K562 (cell line): ENCODE data around the gene BBS5. TPM values are rescaled to one million over a fixed set of nuclear protein-coding genes. Genes with fewer than 3 reads are reported as not detected.

Source experiments
- ATAC-seq: fragments of 200-7000 bp; cut with Tn5 transposase; 3 replicates; pipeline ENCODE4 v1.9.1; 2020; ENCODE audit warnings: moderate library complexity
- BruUV-seq: library from RNA; stranded (reverse); fragments of 400-500 nt; replicated peaks from 2 replicates; lab custom pipeline; 2021; lab: Mats Ljungman, UMichigan
- CTCF ChIA-PET: fragments of 300-600 bp; formaldehyde crosslinking; extraction: SDS; loops from one replicate; lab custom pipeline; 2021; ENCODE audit warnings: low intra/inter-chr PET ratio; lab: Yijun Ruan, JAX
- POLR2A ChIA-PET: fragments of 300-600, 350-650 bp; sonication (Branson Sonifier 250); formaldehyde crosslinking; extraction: SDS; loops from one replicate; lab custom pipeline; 2021; ENCODE audit warnings: antibody characterized with exemption, inconsistent platforms; lab: Yijun Ruan, JAX
- DNase-seq, 4 experiments: peaks; one replicate each; pipeline versions ENCODE4 v3.0.0 to v3.0.0-alpha.2; 2011 to 2018; ENCODE audit warnings: low spot score in 3 of 4, mixed read lengths in 3 of 4; ENCODE audit errors: extremely low read depth in 1 of 4
- FAIRE-seq: peaks from 2 replicates; lab custom pipeline; 2011; peaks lifted over from hg19 to GRCh38; lab: Jason Lieb, UNC
- H2AFZ ChIP-seq: 2 replicates; pipeline ENCODE4 v1.6.0; 2011; ENCODE audit warnings: low read depth, low read length, control low read depth, inconsistent platforms
- H3K27ac ChIP-seq: fragments of 200-600 bp; 3 replicates; pipeline ENCODE4 v1.8.0; 2011; ENCODE audit warnings: low read depth, mild to moderate bottlenecking, control low read depth, inconsistent platforms, low read length, moderate library complexity, mixed read lengths; ENCODE audit errors: extremely low read depth
- H3K27me3 ChIP-seq, 2 experiments: fragments of 300-600 bp in 1 of 2; 2 replicates in 1 of 2; 3 replicates in 1 of 2; pipeline versions ENCODE4 v1.6.0 to v1.8.0; 2011; ENCODE audit warnings: inconsistent platforms in 2 of 2, low read length in 2 of 2, mild to moderate bottlenecking in 1 of 2, mixed read lengths in 1 of 2, moderate library complexity in 1 of 2; ENCODE audit not compliant: control insufficient read depth in 2 of 2, insufficient read depth in 2 of 2
- H3K36me3 ChIP-seq: fragments of 300-600 bp; 3 replicates; pipeline ENCODE4 v1.8.0; 2011; ENCODE audit warnings: mild to moderate bottlenecking, low read length, inconsistent platforms; ENCODE audit not compliant: control insufficient read depth, insufficient read depth
- H3K4me1 ChIP-seq, 2 experiments: fragments of 200-600 bp in 1 of 2; replicated peaks in 1 of 2; 2 replicates in 1 of 2; 3 replicates in 1 of 2; pipeline versions ENCODE4 v1.5.1 to v1.8.0; 2011; ENCODE audit warnings: inconsistent platforms in 2 of 2, low read length in 2 of 2, mild to moderate bottlenecking in 1 of 2, mixed read lengths in 1 of 2, moderate library complexity in 1 of 2; ENCODE audit not compliant: control insufficient read depth in 2 of 2, insufficient read depth in 2 of 2
- H3K4me2 ChIP-seq: 2 replicates; pipeline ENCODE4 v1.6.1; 2011; ENCODE audit warnings: low read length, control low read depth, inconsistent platforms, mixed read lengths; ENCODE audit not compliant: insufficient read depth
- H3K4me3 ChIP-seq: fragments of 200-600 bp; sonication (generic), shearing (Covaris generic); 2 replicates; pipeline ENCODE4 v1.5.1; 2016; ENCODE audit warnings: control low read depth, inconsistent platforms
- H3K79me2 ChIP-seq: fragments of 200-600 bp; 3 replicates; pipeline ENCODE4 v1.8.0; 2011; ENCODE audit warnings: low read length, inconsistent platforms; ENCODE audit not compliant: control insufficient read depth, insufficient read depth
- H3K9ac ChIP-seq, 2 experiments: 2 replicates each; pipeline versions ENCODE4 v1.6.0 to v1.6.1; 2011; ENCODE audit warnings: low read depth in 2 of 2, low read length in 2 of 2, control low read depth in 1 of 2, inconsistent platforms in 1 of 2, mild to moderate bottlenecking in 1 of 2, mixed read lengths in 1 of 2; ENCODE audit not compliant: insufficient read depth in 1 of 2
- H3K9me1 ChIP-seq: one replicate; pipeline ENCODE4 v1.6.0; 2011; ENCODE audit warnings: inconsistent platforms, mild to moderate bottlenecking, low read length, moderate library complexity; ENCODE audit not compliant: control insufficient read depth, insufficient read depth
- H3K9me3 ChIP-seq: replicated peaks from 2 replicates; pipeline ENCODE4 v1.5.1; 2011; ENCODE audit warnings: low read depth, low read length, inconsistent platforms; ENCODE audit not compliant: control insufficient read depth, insufficient read depth
- H4K20me1 ChIP-seq: replicated peaks from 2 replicates; pipeline ENCODE4 v1.6.1; 2011; ENCODE audit warnings: low read length, inconsistent platforms, mixed read lengths; ENCODE audit not compliant: control insufficient read depth, insufficient read depth
- ATF1 ChIP-seq, 2 experiments: fragments of 450-650 bp in 1 of 2; IDR thresholded peaks; 2 replicates each; pipeline ENCODE4 v1.6.1; 2016; ENCODE audit warnings: missing compliant biosample characterization in 1 of 2, missing genetic modification characterization in 1 of 2
- ATF2 ChIP-seq: sonication (generic); formaldehyde crosslinking; IDR thresholded peaks from 2 replicates; pipeline ENCODE4 v1.8.1; 2022; ENCODE audit warnings: missing genetic modification reagents
- CBX1 ChIP-seq: sonication (generic); IDR thresholded peaks from 2 replicates; pipeline ENCODE4 v1.6.1; 2016; ENCODE audit warnings: antibody characterized with exemption, low read depth, mild to moderate bottlenecking
- CREM ChIP-seq: IDR thresholded peaks from 2 replicates; pipeline ENCODE4 v1.6.1; 2014; ENCODE audit warnings: antibody characterized with exemption, low read depth
- ESRRB ChIP-seq: fragments of 250-450 bp; sonication (Bioruptor Pico); IDR thresholded peaks from 2 replicates; pipeline ENCODE4 v1.5.0; 2020; ENCODE audit warnings: mild to moderate bottlenecking, moderate library complexity, borderline replicate concordance
- ETV5 ChIP-seq: sonication (generic); formaldehyde crosslinking; IDR thresholded peaks from 2 replicates; pipeline ENCODE4 v1.4.0; 2020; ENCODE audit warnings: low read depth, mild to moderate bottlenecking, missing genetic modification reagents
- ILK ChIP-seq: fragments of 450-650 bp; IDR thresholded peaks from 2 replicates; pipeline ENCODE4 v1.6.1; 2016; ENCODE audit warnings: missing genetic modification characterization, low read depth, mild to moderate bottlenecking, missing compliant biosample characterization, moderate library complexity, borderline replicate concordance
- KLF6 ChIP-seq: fragments of 250-450 bp; sonication (Bioruptor Pico); IDR thresholded peaks from 2 replicates; pipeline ENCODE4 v1.4.0; 2020; ENCODE audit warnings: mild to moderate bottlenecking, moderate library complexity, borderline replicate concordance
- LARP7 ChIP-seq: fragments of 450-650 bp; IDR thresholded peaks from 2 replicates; pipeline ENCODE4 v1.6.1; 2016
- MECOM ChIP-seq: fragments of 250-450 bp; sonication (Bioruptor Pico); IDR thresholded peaks from 2 replicates; pipeline ENCODE4 v1.8.0; 2022; ENCODE audit warnings: inconsistent platforms
- MED1 ChIP-seq: sonication (generic); formaldehyde crosslinking; IDR thresholded peaks from 2 replicates; pipeline ENCODE4 v1.8.1; 2023; ENCODE audit warnings: missing genetic modification reagents, borderline replicate concordance
- NFRKB ChIP-seq: fragments of 450-650 bp; IDR thresholded peaks from 2 replicates; pipeline ENCODE4 v1.6.1; 2016; ENCODE audit warnings: low read depth
- PRMT5 ChIP-seq: sonication (generic); formaldehyde crosslinking; IDR thresholded peaks from 2 replicates; pipeline ENCODE4 v1.5.0; 2020; ENCODE audit warnings: missing genetic modification reagents
- SMC3 ChIP-seq: conservative IDR thresholded peaks from 2 replicates; pipeline ENCODE4 v1.6.1; 2011; ENCODE audit warnings: low read depth, low read length, improper control_type of control experiment; ENCODE audit not compliant: insufficient read depth
- SOX6 ChIP-seq: fragments of 450-650 bp; IDR thresholded peaks from 2 replicates; pipeline ENCODE4 v1.6.1; 2014; ENCODE audit warnings: mild to moderate bottlenecking
- ZFX ChIP-seq: sonication (generic); formaldehyde crosslinking; IDR thresholded peaks from 2 replicates; pipeline ENCODE4 v1.8.0; 2022; ENCODE audit warnings: mild to moderate bottlenecking, missing genetic modification reagents, moderate library complexity
- ZHX1 ChIP-seq: fragments of 150-350 bp; conservative IDR thresholded peaks from 2 replicates; pipeline ENCODE4 v1.6.1; 2014; ENCODE audit warnings: low read length
- ZNF197 ChIP-seq: fragments of 200-800 bp; sonication (Bioruptor generic); IDR thresholded peaks from 2 replicates; pipeline ENCODE4 v1.6.1; 2016; ENCODE audit warnings: low read depth, missing genetic modification characterization, missing compliant biosample characterization
- ZNF780A ChIP-seq: fragments of 250-450 bp; sonication (Bioruptor Pico); IDR thresholded peaks from 2 replicates; pipeline ENCODE4 v1.5.0; 2021; ENCODE audit warnings: mild to moderate bottlenecking
- WGBS: fragments of 100-300 bp; shearing (Covaris generic); methylation state at CpG from one replicate; pipeline ENCODE4 v1.1.6; 2016; ENCODE audit warnings: low coverage, mixed read lengths; ENCODE audit not compliant: insufficient coverage; ENCODE audit errors: missing lambda C conversion rate; 5-methylcytosine and 5-hydroxymethylcytosine counted together
- in situ Hi-C: fragments of 300-500 bp; cut with MboI; formaldehyde crosslinking; loops from 4 replicates; pipeline ENCODE4 v1.15.0; 2018; ENCODE audit warnings: inconsistent platforms, mixed read lengths
- intact Hi-C: fragments of 100-400 bp; cut with micrococcal nuclease; formaldehyde crosslinking; loops from 2 replicates; pipeline ENCODE4 v1.14.2; 2022
- polyA plus RNA-seq, 8 experiments: library from polyadenylated mRNA; depleted of rRNA in 4 of 8; stranded (reverse) in 5 of 8; unstranded in 3 of 8; fragments of >200 nt; fragmentation: Nextera tagmentation in 2 of 8; fragmentation: Illumina TruSeq in 1 of 8; extraction: Ambion mirVana in 2 of 8; extraction: Trizol in 1 of 8; gene quantifications; 2 replicates each; pipeline versions ENCODE4 v1.2.1 to v1.2.3, GENCODE V29; 2011 to 2014; ENCODE audit warnings: inconsistent platforms in 1 of 8, missing spikeins in 1 of 8
- total RNA-seq, 7 experiments: library from RNA; depleted of rRNA in 6 of 7; stranded (reverse); fragments of >200 nt in 6 of 7; fragmentation: Illumina TruSeq in 2 of 7; extraction: Trizol in 2 of 7; gene quantifications; 2 replicates each; pipeline versions ENCODE4 v1.2.1 to v1.2.3, GENCODE V29; 2011 to 2021; ENCODE audit warnings: low replicate concordance in 1 of 7

The BBS5 gene
- total and polyA plus RNA-seq, 9 of the 15 experiments (the other 6 are each of a cell fraction or from before 2014, with no cell fraction given): 0.48 to 6.9 (median 4.3) TPM

GRCh38 chr2:169526451-169526850 lies 47.2 kb downstream of the BBS5 start (continued):
- TF ChIP-seq PRMT5 (CRISPR knock-in tag): no peak
- TF ChIP-seq CREM: no peak
- TF ChIP-seq LARP7: no peak

- H3K36me3 ChIP-seq: peaks cover 54% of the 10 kb centered on the region
- no peaks in the 10 kb centered on the region for H3K4me1 ChIP-seq
- H3K9me3 ChIP-seq: no peaks in the 10 kb centered on the region
- no peak overlapping the region for H3K9ac ChIP-seq
- no peaks in the 10 kb centered on the region for H3K27me3 ChIP-seq
- DNase-seq (peak; percentile 71 to 88 (median 81)), FAIRE-seq (peak; percentile 97), ATAC-seq (peak; percentile 99)
- CTCF ChIA-PET: interaction anchor here (0.5 to 2.0 kb wide), 5 partner anchors 261 to 886 kb away, joined by 3 to 16 read pairs (median 4); partner anchors contain the start of gene METTL5
- H3K79me2 ChIP-seq: no peaks in the 10 kb centered on the region
- no peak overlapping the region for H3K4me2 ChIP-seq
- H2AFZ ChIP-seq: peak overlapping the region; percentile 11; the same call in 1 of the 2 replicates
- POLR2A ChIA-PET: interaction anchor here (0.6 to 1.0 kb wide), 3 partner anchors 33 to 231 kb away, joined by 3 read pairs; no protein-coding TSS in a partner anchor
- no peak overlapping the region for H3K27ac ChIP-seq
- in situ Hi-C loops (no loop called here), intact Hi-C loops (loop anchor here (2.0 to 10.0 kb wide), 3 partner anchors 264 to 413 kb away; no protein-coding TSS in a partner anchor)
- no TSS peak for BruUV-seq
- H3K9me1 ChIP-seq: no peaks in the 10 kb centered on the region
- 0% methylated on average over 2 of the region's 2 CpGs for WGBS
- no peaks in the 10 kb centered on the region for H4K20me1 ChIP-seq
- no peak overlapping the region for H3K4me3 ChIP-seq
- TF ChIP-seq ZNF197 (no peak), ATF1 (CRISPR knock-in tag; IDR thresholded peaks at IDR 0.05) (no peak), ATF1 (tag; IDR thresholded peaks at IDR 0.05) (no peak), ZHX1 (0 out of 2 replicates have a peak, but pooled peaks have one; percentile 38), ILK (tag) (no peak), NFRKB (no peak), SOX6 (no peak), SMC3 (peak; percentile 93), CREM (peak; percentile 43; the same call in 1 of the 2 replicates), ETV5 (CRISPR knock-in tag) (no peak), MECOM (CRISPR knock-in tag) (0 out of 2 replicates have a peak, but pooled peaks have one; percentile 8), CBX1 (no peak), MED1 (CRISPR knock-in tag) (no peak), KLF6 (no peak), ZNF780A (no peak), ZFX (CRISPR knock-in tag) (peak; percentile 45; the same call in 1 of the 2 replicates), ATF2 (CRISPR knock-in tag) (no peak), ESRRB (CRISPR knock-in tag) (no peak)
Measured at GRCh38 chr2:169528271-169528701, 49.0 kb downstream of the BBS5 start.
